ENCODE data around the gene SCN1B.

SCN1B gene

DNA sequence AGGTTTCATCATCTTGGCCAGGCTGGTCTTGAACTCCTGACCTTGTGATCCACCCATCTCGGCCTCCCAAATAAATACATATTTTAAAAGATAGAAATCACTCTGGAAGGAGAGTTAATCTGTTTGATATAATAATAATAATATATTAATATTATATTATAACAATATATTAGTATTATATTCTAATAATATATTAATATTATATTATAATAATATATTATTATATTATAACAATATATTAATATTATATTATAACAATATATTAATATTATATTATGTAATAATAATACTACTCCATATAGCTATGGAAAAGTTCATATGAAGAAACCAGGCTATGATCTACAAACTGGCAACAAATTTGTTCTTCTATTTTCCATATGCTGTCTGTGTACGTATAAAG lies 28.1 kb downstream of the SCN1B start:
- H3K9me3 ChIP-seq (replicated peaks; ENCODE audit: insufficient read depth, low read length), result no peaks in the 10 kb centered on the region
- no peaks in the 10 kb centered on the region for H3K36me3 ChIP-seq (replicated peaks; ENCODE audit: insufficient read depth, low read length)
- no peaks in the 10 kb centered on the region for H3F3A ChIP-seq (ENCODE audit: insufficient read depth, low read length)
- no peak overlapping the region for H3K27ac ChIP-seq (ENCODE audit: low read length)
- H3K4me1 ChIP-seq (ENCODE audit: low read length), result no peaks in the 10 kb centered on the region
- TF ChIP-seq, protein P1, sequence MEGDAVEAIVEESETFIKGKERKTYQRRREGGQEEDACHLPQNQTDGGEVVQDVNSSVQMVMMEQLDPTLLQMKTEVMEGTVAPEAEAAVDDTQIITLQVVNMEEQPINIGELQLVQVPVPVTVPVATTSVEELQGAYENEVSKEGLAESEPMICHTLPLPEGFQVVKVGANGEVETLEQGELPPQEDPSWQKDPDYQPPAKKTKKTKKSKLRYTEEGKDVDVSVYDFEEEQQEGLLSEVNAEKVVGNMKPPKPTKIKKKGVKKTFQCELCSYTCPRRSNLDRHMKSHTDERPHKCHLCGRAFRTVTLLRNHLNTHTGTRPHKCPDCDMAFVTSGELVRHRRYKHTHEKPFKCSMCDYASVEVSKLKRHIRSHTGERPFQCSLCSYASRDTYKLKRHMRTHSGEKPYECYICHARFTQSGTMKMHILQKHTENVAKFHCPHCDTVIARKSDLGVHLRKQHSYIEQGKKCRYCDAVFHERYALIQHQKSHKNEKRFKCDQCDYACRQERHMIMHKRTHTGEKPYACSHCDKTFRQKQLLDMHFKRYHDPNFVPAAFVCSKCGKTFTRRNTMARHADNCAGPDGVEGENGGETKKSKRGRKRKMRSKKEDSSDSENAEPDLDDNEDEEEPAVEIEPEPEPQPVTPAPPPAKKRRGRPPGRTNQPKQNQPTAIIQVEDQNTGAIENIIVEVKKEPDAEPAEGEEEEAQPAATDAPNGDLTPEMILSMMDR (IDR thresholded peaks at IDR 0.05; ENCODE audit: low read length), result no peak
- no peak overlapping the region for H3K9ac ChIP-seq (ENCODE audit: low read length)
- H3K4me3 ChIP-seq (ENCODE audit: low read length), result no peak overlapping the region
- H3K79me2 ChIP-seq (ENCODE audit: low read length), result no peaks in the 10 kb centered on the region
- no peak for DNase-seq
- H4K20me1 ChIP-seq (ENCODE audit: insufficient read depth, low read length), result no peaks in the 10 kb centered on the region
- H3K27me3 ChIP-seq (replicated peaks; ENCODE audit: insufficient read depth, low read length), result peaks cover 53% of the 10 kb centered on the region
- H3K9me2 ChIP-seq (replicated peaks; ENCODE audit: insufficient read depth, low read length), result no peaks in the 10 kb centered on the region
- H2AFZ ChIP-seq (ENCODE audit: low read length), result no peak overlapping the region
- no peak overlapping the region for H3K4me2 ChIP-seq (ENCODE audit: low read depth, low read length)

DNA sequence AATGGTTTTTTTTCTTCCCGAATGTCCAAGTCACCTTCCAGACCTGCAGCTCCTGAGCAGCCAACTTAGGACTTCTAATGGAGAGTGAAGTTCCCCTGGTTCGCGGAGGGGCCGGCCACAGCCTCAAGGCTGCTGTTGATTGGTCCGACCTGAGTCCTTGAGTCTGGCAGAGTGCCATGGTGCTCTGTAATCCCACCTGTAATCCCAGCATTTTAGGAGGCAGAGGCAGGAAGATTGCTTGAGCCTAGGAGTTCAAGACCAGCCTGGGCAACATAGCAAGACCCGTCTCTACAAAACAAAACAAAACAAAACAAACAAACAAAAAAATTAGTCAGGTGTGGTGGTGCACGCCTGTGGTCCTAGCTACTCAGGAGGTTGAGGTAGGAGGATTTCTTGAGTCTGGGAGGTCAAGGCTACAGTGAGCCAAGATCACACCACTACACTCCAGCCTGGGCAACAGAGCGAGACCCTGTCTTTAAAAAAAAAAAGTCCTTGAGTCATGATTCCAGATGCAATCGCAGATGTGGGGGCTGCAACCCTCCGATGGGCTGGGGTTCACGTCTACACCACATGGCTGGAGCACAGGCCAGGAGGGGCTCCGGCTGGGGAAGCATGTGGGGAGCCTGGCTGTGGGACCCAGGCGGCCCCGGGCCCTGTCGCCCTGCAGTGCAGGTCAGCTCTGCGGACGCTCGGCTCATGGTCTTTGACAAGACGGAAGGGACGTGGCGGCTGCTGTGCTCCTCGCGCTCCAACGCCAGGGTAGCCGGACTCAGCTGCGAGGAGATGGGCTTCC lies 28.9 kb downstream of the SCN1B start:
- H3K4me3 ChIP-seq (ENCODE audit: low read length), result no peak overlapping the region
- no peaks in the 10 kb centered on the region for H3K79me2 ChIP-seq (ENCODE audit: low read length)
- no peak for DNase-seq
- no peak overlapping the region for H2AFZ ChIP-seq (ENCODE audit: low read length)
- H3K27ac ChIP-seq (ENCODE audit: low read length), result no peak overlapping the region
- no peaks in the 10 kb centered on the region for H3K9me3 ChIP-seq (replicated peaks; ENCODE audit: insufficient read depth, low read length)
- TF ChIP-seq, protein P1 (IDR thresholded peaks at IDR 0.05; ENCODE audit: low read length), result no peak
- TF ChIP-seq EZH2 (optimal IDR thresholded peaks at IDR 0.05; ENCODE audit: low read depth, low read length) (no peak), EZH2phosphoT487 (IDR thresholded peaks at IDR 0.05; ENCODE audit: low read length) (no peak)
- H3K36me3 ChIP-seq (replicated peaks; ENCODE audit: insufficient read depth, low read length), result no peaks in the 10 kb centered on the region
- no peak overlapping the region for H3K4me2 ChIP-seq (ENCODE audit: low read depth, low read length)
- H3F3A ChIP-seq (ENCODE audit: insufficient read depth, low read length), result no peaks in the 10 kb centered on the region
- H3K9me2 ChIP-seq (replicated peaks; ENCODE audit: insufficient read depth, low read length), result no peaks in the 10 kb centered on the region
- H3K9ac ChIP-seq (ENCODE audit: low read length), result no peak overlapping the region
- H3K27me3 ChIP-seq (replicated peaks; ENCODE audit: insufficient read depth, low read length), result peaks cover 61% of the 10 kb centered on the region
- no peaks in the 10 kb centered on the region for H3K4me1 ChIP-seq (ENCODE audit: low read length)
- no peaks in the 10 kb centered on the region for H4K20me1 ChIP-seq (ENCODE audit: insufficient read depth, low read length)

- H3K9me3 ChIP-seq (replicated peaks; ENCODE audit: insufficient read depth, low read length), result no peaks in the 10 kb centered on the region
- H3F3A ChIP-seq (ENCODE audit: insufficient read depth, low read length), result no peaks in the 10 kb centered on the region
- H3K9me2 ChIP-seq (replicated peaks; ENCODE audit: insufficient read depth, low read length), result no peaks in the 10 kb centered on the region
- H3K27ac ChIP-seq (ENCODE audit: low read length), result no peak overlapping the region
- no peaks in the 10 kb centered on the region for H3K79me2 ChIP-seq (ENCODE audit: low read length)
- H3K4me2 ChIP-seq (ENCODE audit: low read depth, low read length), result no peak overlapping the region
- no peak overlapping the region for H3K4me3 ChIP-seq (ENCODE audit: low read length)
- peaks cover 58% of the 10 kb centered on the region for H3K27me3 ChIP-seq (replicated peaks; ENCODE audit: insufficient read depth, low read length)
- DNase-seq, result no peak
- no peaks in the 10 kb centered on the region for H3K4me1 ChIP-seq (ENCODE audit: low read length)
- H4K20me1 ChIP-seq (ENCODE audit: insufficient read depth, low read length), result no peaks in the 10 kb centered on the region
- no peak overlapping the region for H2AFZ ChIP-seq (ENCODE audit: low read length)
- no peak overlapping the region for H3K9ac ChIP-seq (ENCODE audit: low read length)
- no peaks in the 10 kb centered on the region for H3K36me3 ChIP-seq (replicated peaks; ENCODE audit: insufficient read depth, low read length)
- TF ChIP-seq EZH2 (optimal IDR thresholded peaks at IDR 0.05; ENCODE audit: low read depth, low read length), result no peak
- TF ChIP-seq, protein P1 (IDR thresholded peaks at IDR 0.05; ENCODE audit: low read length), result no peak
- TF ChIP-seq EZH2phosphoT487 (IDR thresholded peaks at IDR 0.05; ENCODE audit: low read length), result no peak
These were observed 29.5 kb downstream of the SCN1B start for GRCh38 chr19:35059799-35060091.
